Measurements from ENCODE around the gene KRT6C.
"Not testable (repeated sequence)": the region's sequence is repeated elsewhere in the genome, so short reads cannot be mapped to it uniquely, and the experiment has no call there.

The KRT6C gene

DNA sequence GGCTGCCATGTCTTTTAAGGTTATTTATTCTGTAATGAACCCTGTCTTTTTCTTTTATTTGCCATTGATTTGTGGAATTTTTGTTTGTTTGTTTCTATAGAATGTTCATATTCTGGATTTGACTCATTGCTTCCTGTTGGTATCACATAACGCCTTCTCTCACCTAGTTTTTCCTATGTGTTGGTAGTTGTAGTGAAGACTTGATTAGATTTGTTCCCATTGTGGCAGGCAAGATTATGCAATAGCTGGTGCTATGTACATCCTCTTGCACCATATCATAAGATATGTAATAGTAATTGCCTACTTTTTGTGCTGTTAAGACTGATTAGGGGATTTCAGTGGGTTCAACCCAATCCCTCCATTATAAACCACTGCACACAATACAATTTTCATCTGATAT, 17.8 kb downstream of the KRT6C start:
- no peak for DNase-seq (ENCODE audit: low read depth)

GRCh38 chr12:52454411-52455201, 19.0 kb downstream of the KRT6C start:
- no peak for DNase-seq (ENCODE audit: low read depth)

DNA sequence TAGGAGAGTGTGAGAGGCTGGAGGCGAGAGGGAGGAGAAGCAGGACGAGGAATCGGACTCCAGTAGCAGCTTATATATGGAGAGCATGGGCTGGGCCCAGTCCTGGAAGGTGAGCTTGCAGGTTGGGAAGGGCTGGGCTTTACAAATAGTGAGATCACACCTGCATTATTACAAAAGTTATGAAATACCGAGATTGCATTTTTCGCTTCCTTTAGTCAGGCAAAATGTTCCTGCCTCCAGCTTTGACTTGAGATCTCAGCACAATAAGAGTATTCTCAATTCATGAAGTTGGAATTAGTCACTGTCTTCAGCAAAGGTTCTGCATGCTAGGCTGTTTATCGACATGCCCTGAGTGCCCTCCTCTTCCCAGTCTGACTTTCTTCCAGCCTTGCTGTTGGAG, 21.5 kb downstream of the KRT6C start, which contains the start of gene KRT6B:
KRT6B (minus strand) TSS at position 46 of the 400 bp plus-strand sequence. CDS start 68 bp downstream, outside the sequence.
- no peak for DNase-seq (ENCODE audit: low read depth)

- no peak for DNase-seq (ENCODE audit: low read depth)
Measured at GRCh38 chr12:52448228-52448627, 25.4 kb downstream of the KRT6C start.

DNA sequence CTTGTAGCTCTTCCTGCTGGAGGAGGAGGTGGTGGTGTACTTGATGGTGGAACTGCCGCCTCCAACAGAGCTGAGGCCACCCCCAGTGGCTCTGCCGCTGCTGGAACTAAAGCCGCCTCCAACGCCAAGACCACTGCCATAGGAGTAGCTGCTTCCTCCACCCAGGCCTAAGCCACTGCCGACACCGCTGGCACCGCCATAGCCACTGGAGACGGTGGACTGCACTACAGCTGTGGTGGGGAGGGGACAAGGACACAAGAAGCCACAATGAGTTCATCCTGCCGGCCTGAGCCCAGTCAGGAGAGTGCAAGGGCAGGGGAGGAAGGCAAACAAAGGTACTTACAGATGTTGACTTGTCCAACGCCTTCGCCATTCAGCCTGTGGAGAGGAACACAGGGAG, 26.4 kb downstream of the KRT6C start:
- not testable (repeated sequence) for DNase-seq (ENCODE audit: low read depth)

DNA sequence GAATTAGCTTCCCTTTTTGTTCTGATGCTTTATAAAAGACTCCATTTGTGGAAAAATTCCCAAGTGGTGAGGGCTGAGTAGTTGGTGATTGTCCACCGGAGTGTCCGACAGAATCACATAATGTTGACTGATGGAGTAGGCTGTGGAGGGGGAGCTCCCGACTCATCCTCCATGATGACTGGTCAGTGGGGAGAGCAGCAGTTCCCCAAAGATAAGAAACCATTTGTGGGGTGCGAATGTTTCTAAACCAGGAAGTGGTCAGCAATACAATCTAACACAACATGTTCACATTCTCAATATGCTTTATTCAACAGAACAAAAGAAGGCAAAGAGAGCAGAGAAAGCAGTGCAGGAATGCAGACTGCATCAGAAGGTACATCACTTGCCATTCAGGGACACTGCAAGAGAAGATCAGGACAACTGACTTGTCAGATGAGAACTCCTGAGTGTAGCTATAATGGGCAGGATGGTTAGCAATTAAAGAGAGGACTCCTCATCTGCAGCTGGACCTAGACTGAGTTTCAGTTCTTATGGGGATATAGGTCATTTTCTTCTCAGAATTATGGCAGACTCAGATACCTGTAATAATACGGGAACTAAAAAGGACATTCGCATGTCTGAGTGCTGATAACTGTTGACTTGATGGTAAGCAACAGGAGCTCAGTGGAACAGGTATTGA, 27.1 kb downstream of the KRT6C start:
- DNase-seq (ENCODE audit: low read depth): no peak

- DNase-seq (ENCODE audit: low read depth): no peak
Measured at GRCh38 chr12:52445876-52446275, 27.7 kb downstream of the KRT6C start.

DNA sequence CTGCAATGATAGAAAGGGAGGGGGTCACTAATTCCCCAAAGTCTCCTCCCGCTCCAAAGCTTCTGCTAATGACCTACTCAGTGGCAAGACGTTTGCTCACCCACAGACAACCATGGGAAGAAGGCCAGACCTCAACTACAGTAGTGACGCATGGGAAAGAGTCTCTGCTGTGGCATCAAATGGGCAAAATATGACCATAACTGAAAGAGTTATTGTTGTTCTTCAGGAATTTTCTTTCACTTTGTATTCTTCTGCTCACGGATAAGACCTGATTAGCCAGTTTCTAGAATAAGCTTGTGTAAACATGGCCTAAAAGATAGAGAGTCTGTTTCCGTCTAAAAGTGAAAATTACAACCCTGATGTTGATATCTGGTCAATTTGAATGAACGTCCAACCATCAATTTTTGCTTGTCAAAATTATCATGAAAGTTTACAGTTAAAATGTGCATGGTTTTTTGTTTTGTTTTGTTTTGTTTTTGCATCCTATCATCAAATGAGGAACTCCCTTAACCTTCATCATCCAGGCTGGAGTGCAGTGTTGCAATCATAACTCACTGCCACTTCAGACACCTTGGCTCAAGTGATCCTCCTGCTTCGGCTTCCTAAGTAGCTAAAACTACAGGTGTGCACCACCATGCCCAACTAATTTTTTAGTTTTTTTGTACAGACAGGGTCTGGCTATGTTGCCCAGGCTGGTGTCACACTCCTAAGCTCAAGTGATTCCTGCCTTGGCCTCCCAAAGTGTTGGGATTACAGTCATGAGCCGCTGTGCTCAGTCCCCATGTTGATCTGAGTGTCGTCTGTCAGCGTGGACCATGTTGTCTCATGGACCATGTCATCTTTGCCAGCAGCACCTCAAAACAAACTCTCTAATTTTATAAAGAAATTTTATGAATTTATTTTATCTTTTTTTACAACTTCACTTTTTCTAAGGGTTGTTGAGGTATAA, 28.7 kb downstream of the KRT6C start:
- no peak for DNase-seq (ENCODE audit: low read depth)

GRCh38 chr12:52443966-52444365, 29.6 kb downstream of the KRT6C start:
- no peak for DNase-seq (ENCODE audit: low read depth)

DNA sequence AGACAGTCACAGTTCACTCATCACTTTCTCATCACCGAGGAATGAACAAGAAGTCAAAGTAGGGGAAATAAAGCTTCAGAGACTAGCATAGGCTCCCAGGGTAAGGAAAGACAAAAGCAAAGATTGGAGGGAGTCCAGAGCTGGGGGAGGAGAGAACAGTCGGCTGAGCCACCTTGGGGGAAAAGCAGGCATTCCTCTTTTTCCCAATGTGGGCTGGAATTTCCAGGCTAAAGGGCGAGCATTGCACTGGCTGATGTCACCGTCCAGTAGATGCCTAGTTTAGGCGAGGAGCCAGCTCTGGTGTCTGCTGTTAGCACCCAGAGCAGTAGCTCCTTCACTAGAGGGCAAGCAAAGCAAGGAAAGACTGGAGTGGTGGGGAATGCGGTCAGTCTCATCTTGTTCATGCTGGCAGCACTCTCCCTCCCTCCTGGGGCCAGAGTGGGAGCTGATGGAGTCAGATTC, 31.0 kb downstream of the KRT6C start:
- DNase-seq (ENCODE audit: low read depth): no peak

GRCh38 chr12:52441320-52441911, 32.2 kb downstream of the KRT6C start:
- no peak for DNase-seq (ENCODE audit: low read depth)

DNA sequence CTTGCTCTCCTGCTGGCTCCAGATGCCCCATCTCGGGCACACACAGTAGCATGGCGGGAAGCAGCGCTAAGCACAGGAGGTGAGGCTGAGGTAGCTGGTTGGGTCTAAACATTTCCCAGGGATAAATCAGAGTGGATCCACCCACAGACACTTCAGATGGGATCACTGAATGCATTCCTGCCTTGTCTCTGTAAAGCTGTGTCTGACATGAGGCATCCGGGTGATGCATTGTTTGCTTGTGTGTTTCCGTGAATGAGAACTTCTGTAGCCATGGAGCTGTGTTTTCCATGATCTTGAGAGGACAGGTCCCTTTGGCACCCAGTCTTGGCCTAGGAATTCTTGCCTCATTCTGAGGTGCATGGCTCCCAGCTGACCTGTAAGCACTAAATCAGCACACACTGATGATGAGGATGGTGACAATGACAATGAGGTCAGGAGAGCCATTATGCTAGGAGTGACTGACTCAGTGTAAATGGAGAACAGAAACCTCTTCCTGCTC, 32.7 kb downstream of the KRT6C start:
- DNase-seq (ENCODE audit: low read depth): no peak

DNA sequence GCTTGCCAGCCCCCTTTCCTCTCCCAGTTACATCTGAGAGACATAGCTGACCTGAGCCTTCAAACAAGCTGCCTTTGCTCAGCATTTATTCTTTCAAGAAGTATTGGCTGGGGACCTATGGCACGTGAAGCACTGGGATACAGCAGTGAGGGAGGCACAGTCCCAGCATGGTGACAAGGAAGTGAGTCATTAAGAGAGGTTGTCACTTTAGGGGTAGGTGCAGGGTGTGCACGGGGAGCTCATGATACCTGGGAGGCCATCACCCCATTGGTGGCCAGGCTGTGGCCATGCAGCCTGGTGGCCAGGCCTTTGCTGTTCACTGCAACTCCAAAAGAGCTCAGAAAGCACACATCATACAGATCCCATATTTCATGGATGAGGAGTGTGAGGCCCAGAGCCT, 33.8 kb downstream of the KRT6C start:
- no peak for DNase-seq (ENCODE audit: low read depth)

GRCh38 chr12:52439420-52439819, 34.2 kb downstream of the KRT6C start:
- DNase-seq (ENCODE audit: low read depth): no peak

GRCh38 chr12:52438305-52439301, 35.0 kb downstream of the KRT6C start:
- DNase-seq (ENCODE audit: low read depth): no peak

DNA sequence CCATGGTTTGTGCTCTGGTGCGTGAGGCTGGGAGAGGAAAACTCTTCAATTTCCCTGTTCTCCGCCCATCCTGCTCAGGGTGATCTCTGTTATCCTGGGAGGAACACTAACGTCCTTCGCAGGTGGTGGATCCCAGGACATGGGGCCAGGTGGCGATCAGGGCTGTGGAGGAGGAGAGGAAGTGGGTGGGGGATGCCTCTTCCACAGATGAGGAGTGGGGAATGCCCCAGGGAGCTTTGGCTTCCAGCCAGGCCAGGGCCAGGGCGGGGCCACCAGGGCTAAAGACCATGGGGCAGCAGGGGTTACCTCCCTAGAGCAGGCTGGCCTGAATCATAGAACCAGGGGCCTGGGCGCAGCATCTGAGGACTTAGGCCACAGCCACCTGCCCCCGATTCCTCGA, 36.1 kb downstream of the KRT6C start:
- no peak for DNase-seq (ENCODE audit: low read depth)

DNA sequence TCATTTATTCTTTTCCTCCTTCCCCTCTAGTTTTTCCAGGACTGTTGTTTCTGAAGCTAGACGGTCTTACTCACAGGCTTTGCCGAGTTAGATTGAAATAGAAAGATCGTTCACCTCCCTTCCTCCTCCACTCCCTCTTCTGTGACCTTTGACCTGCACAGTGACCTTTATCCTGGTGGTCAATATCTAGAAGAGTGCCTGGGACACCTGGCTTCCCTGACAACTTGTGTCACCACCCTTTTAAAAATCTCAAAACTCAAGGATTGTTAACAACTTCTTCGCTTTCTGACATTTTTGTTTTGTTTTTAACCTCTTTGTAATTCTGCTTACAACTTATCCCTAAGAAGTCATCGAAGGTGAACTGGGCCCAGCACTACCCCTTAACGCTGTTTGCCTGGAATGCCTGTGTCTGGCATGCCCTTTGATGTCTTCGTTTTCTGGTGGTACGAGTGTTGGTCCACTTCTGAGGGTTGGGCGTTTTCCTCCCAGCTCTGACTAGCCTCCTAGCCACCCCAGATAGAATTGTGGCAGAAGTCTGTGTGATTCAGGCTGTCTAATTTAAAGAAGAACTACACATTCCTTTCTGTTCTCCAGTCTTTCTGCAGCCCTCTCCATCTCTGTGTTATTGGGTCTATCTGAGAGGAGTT, 36.7 kb downstream of the KRT6C start:
- DNase-seq (ENCODE audit: low read depth): no peak

DNA sequence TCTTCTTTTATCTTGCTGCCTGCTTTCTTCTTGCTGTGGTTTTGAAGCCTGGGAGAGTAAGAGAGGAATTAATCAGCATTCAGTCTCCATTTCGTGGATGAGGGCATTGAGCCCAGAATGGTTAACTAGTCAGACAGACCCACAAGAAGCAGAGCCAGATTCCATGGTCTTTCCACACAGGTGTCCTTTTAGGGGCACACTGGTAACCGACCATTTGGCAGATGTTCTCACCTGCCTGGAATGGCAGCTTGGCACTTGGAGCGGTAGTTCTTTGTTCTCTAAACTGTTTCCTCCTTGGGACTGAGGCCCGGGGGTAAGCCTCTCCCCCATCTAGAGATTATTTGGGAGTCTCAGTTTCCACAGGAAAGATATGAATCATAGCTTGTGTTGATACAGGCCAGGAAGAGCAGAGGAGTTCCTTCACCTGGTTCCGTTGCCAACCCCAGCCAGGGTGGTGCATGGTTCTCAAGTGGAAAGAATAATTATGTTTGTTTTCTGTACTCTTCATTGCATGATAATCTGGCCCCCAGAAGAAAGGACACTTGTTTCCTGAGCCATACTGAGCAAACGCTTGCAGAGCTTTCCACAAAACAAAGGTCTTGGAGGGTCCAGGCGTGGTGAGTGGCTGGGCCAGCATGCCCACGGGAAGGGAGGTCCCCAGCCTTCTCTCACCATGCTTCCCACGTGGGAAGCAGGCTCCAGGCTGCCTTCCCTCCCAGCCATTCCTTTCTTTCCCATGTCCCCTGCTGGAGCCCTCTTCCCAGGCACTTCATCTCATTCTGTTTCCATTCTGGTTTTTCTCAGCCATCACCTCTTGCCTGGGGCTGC, 37.4 kb downstream of the KRT6C start:
- no peak for DNase-seq (ENCODE audit: low read depth)

GRCh38 chr12:52435659-52435999, 38.0 kb downstream of the KRT6C start:
- DNase-seq (ENCODE audit: low read depth): no peak

Measured in activated T-helper 9 cell treated with anti-CD3 and anti-CD28 coated beads, Interleukin-2, amount 50 U/mL, for 16 hours (primary cell).